K562 (cell line): ENCODE measurements around the gene HEXD. TPM values are rescaled to one million over a fixed set of nuclear protein-coding genes. Genes with fewer than 3 reads are reported as not detected.

Source experiments
- ATAC-seq: fragments of 200-7000 bp; cut with Tn5 transposase; 3 replicates; pipeline ENCODE4 v1.9.1; 2020; ENCODE audit warnings: moderate library complexity
- BruUV-seq: library from RNA; stranded (reverse); fragments of 400-500 nt; replicated peaks from 2 replicates; lab custom pipeline; 2021; lab: Mats Ljungman, UMichigan
- CTCF ChIA-PET: fragments of 300-600 bp; formaldehyde crosslinking; extraction: SDS; loops from one replicate; lab custom pipeline; 2021; ENCODE audit warnings: low intra/inter-chr PET ratio; lab: Yijun Ruan, JAX
- POLR2A ChIA-PET: fragments of 300-600, 350-650 bp; sonication (Branson Sonifier 250); formaldehyde crosslinking; extraction: SDS; loops from one replicate; lab custom pipeline; 2021; ENCODE audit warnings: antibody characterized with exemption, inconsistent platforms; lab: Yijun Ruan, JAX
- DNase-seq, 4 experiments: peaks; one replicate each; pipeline versions ENCODE4 v3.0.0 to v3.0.0-alpha.2; 2011 to 2018; ENCODE audit warnings: low spot score in 3 of 4, mixed read lengths in 3 of 4; ENCODE audit errors: extremely low read depth in 1 of 4
- FAIRE-seq: peaks from 2 replicates; lab custom pipeline; 2011; peaks lifted over from hg19 to GRCh38; lab: Jason Lieb, UNC
- H2AFZ ChIP-seq: 2 replicates; pipeline ENCODE4 v1.6.0; 2011; ENCODE audit warnings: low read depth, low read length, control low read depth, inconsistent platforms
- H3K27ac ChIP-seq: fragments of 200-600 bp; 3 replicates; pipeline ENCODE4 v1.8.0; 2011; ENCODE audit warnings: low read depth, mild to moderate bottlenecking, control low read depth, inconsistent platforms, low read length, moderate library complexity, mixed read lengths; ENCODE audit errors: extremely low read depth
- H3K27me3 ChIP-seq, 2 experiments: fragments of 300-600 bp in 1 of 2; 2 replicates in 1 of 2; 3 replicates in 1 of 2; pipeline versions ENCODE4 v1.6.0 to v1.8.0; 2011; ENCODE audit warnings: inconsistent platforms in 2 of 2, low read length in 2 of 2, mild to moderate bottlenecking in 1 of 2, mixed read lengths in 1 of 2, moderate library complexity in 1 of 2; ENCODE audit not compliant: control insufficient read depth in 2 of 2, insufficient read depth in 2 of 2
- H3K36me3 ChIP-seq: fragments of 300-600 bp; 3 replicates; pipeline ENCODE4 v1.8.0; 2011; ENCODE audit warnings: mild to moderate bottlenecking, low read length, inconsistent platforms; ENCODE audit not compliant: control insufficient read depth, insufficient read depth
- H3K4me1 ChIP-seq, 2 experiments: fragments of 200-600 bp in 1 of 2; replicated peaks in 1 of 2; 2 replicates in 1 of 2; 3 replicates in 1 of 2; pipeline versions ENCODE4 v1.5.1 to v1.8.0; 2011; ENCODE audit warnings: inconsistent platforms in 2 of 2, low read length in 2 of 2, mild to moderate bottlenecking in 1 of 2, mixed read lengths in 1 of 2, moderate library complexity in 1 of 2; ENCODE audit not compliant: control insufficient read depth in 2 of 2, insufficient read depth in 2 of 2
- H3K4me2 ChIP-seq: 2 replicates; pipeline ENCODE4 v1.6.1; 2011; ENCODE audit warnings: low read length, control low read depth, inconsistent platforms, mixed read lengths; ENCODE audit not compliant: insufficient read depth
- H3K4me3 ChIP-seq: fragments of 200-600 bp; sonication (generic), shearing (Covaris generic); 2 replicates; pipeline ENCODE4 v1.5.1; 2016; ENCODE audit warnings: control low read depth, inconsistent platforms
- H3K79me2 ChIP-seq: fragments of 200-600 bp; 3 replicates; pipeline ENCODE4 v1.8.0; 2011; ENCODE audit warnings: low read length, inconsistent platforms; ENCODE audit not compliant: control insufficient read depth, insufficient read depth
- H3K9ac ChIP-seq, 2 experiments: 2 replicates each; pipeline versions ENCODE4 v1.6.0 to v1.6.1; 2011; ENCODE audit warnings: low read depth in 2 of 2, low read length in 2 of 2, control low read depth in 1 of 2, inconsistent platforms in 1 of 2, mild to moderate bottlenecking in 1 of 2, mixed read lengths in 1 of 2; ENCODE audit not compliant: insufficient read depth in 1 of 2
- H3K9me1 ChIP-seq: one replicate; pipeline ENCODE4 v1.6.0; 2011; ENCODE audit warnings: inconsistent platforms, mild to moderate bottlenecking, low read length, moderate library complexity; ENCODE audit not compliant: control insufficient read depth, insufficient read depth
- H3K9me3 ChIP-seq: replicated peaks from 2 replicates; pipeline ENCODE4 v1.5.1; 2011; ENCODE audit warnings: low read depth, low read length, inconsistent platforms; ENCODE audit not compliant: control insufficient read depth, insufficient read depth
- H4K20me1 ChIP-seq: replicated peaks from 2 replicates; pipeline ENCODE4 v1.6.1; 2011; ENCODE audit warnings: low read length, inconsistent platforms, mixed read lengths; ENCODE audit not compliant: control insufficient read depth, insufficient read depth
- CREBBP ChIP-seq: IDR thresholded peaks from one replicate; pipeline ENCODE4 v1.6.1; 2012; ENCODE audit warnings: low read depth, mild to moderate bottlenecking, control low read depth, inconsistent platforms, low read length
- HNRNPK ChIP-seq: fragments of 200-400 bp; formaldehyde crosslinking; IDR thresholded peaks from one replicate; pipeline ENCODE4 v1.6.1; 2018; ENCODE audit warnings: mild to moderate bottlenecking, low read depth, low read length; ENCODE audit not compliant: poor library complexity, severe bottlenecking
- KLF6 ChIP-seq: fragments of 250-450 bp; sonication (Bioruptor Pico); IDR thresholded peaks from 2 replicates; pipeline ENCODE4 v1.4.0; 2020; ENCODE audit warnings: mild to moderate bottlenecking, moderate library complexity, borderline replicate concordance
- NFE2 ChIP-seq: IDR thresholded peaks from 2 replicates; pipeline ENCODE4 v1.6.1; 2014; ENCODE audit warnings: antibody characterized with exemption, low read depth
- RNF2 ChIP-seq: sonication (generic); IDR thresholded peaks from 2 replicates; pipeline ENCODE4 v1.6.1; 2016
- SIN3B ChIP-seq: fragments of 450-650 bp; IDR thresholded peaks from 2 replicates; pipeline ENCODE4 v1.6.1; 2017; ENCODE audit warnings: low read depth, mild to moderate bottlenecking, moderate library complexity
- WHSC1 ChIP-seq: IDR thresholded peaks from one replicate; pipeline ENCODE4 v1.6.1; 2012; ENCODE audit warnings: low read length, control low read depth, inconsistent platforms
- ZBTB17 ChIP-seq: fragments of 450-650 bp; formaldehyde crosslinking; IDR thresholded peaks from 2 replicates; pipeline ENCODE4 v1.4.0; 2020; ENCODE audit warnings: mild to moderate bottlenecking
- ZEB2 ChIP-seq: fragments of 450-650 bp; IDR thresholded peaks from 2 replicates; pipeline ENCODE4 v1.6.1; 2016
- ZKSCAN3 ChIP-seq: fragments of 250-450 bp; sonication (Bioruptor Pico); IDR thresholded peaks from 2 replicates; pipeline ENCODE4 v1.4.0; 2020
- ZNF717 ChIP-seq: fragments of 250-450 bp; sonication (Bioruptor Pico); IDR thresholded peaks from 2 replicates; pipeline ENCODE4 v1.5.0; 2021
- WGBS: fragments of 100-300 bp; shearing (Covaris generic); methylation state at CpG from one replicate; pipeline ENCODE4 v1.1.6; 2016; ENCODE audit warnings: low coverage, mixed read lengths; ENCODE audit not compliant: insufficient coverage; ENCODE audit errors: missing lambda C conversion rate; 5-methylcytosine and 5-hydroxymethylcytosine counted together
- in situ Hi-C: fragments of 300-500 bp; cut with MboI; formaldehyde crosslinking; loops from 4 replicates; pipeline ENCODE4 v1.15.0; 2018; ENCODE audit warnings: inconsistent platforms, mixed read lengths
- intact Hi-C: fragments of 100-400 bp; cut with micrococcal nuclease; formaldehyde crosslinking; loops from 2 replicates; pipeline ENCODE4 v1.14.2; 2022
- polyA plus RNA-seq, 8 experiments: library from polyadenylated mRNA; depleted of rRNA in 4 of 8; stranded (reverse) in 5 of 8; unstranded in 3 of 8; fragments of >200 nt; fragmentation: Nextera tagmentation in 2 of 8; fragmentation: Illumina TruSeq in 1 of 8; extraction: Ambion mirVana in 2 of 8; extraction: Trizol in 1 of 8; gene quantifications; 2 replicates each; pipeline versions ENCODE4 v1.2.1 to v1.2.3, GENCODE V29; 2011 to 2014; ENCODE audit warnings: inconsistent platforms in 1 of 8, missing spikeins in 1 of 8
- total RNA-seq, 7 experiments: library from RNA; depleted of rRNA in 6 of 7; stranded (reverse); fragments of >200 nt in 6 of 7; fragmentation: Illumina TruSeq in 2 of 7; extraction: Trizol in 2 of 7; gene quantifications; 2 replicates each; pipeline versions ENCODE4 v1.2.1 to v1.2.3, GENCODE V29; 2011 to 2021; ENCODE audit warnings: low replicate concordance in 1 of 7
- TF ChIP-seq, protein P1 (sequence below): IDR thresholded peaks from 2 replicates; pipeline ENCODE4 v1.6.1; 2016; ENCODE audit warnings: missing genetic modification characterization, missing compliant biosample characterization
- TF ChIP-seq, protein P2 (sequence below): sonication (generic); formaldehyde crosslinking; IDR thresholded peaks from 2 replicates; pipeline ENCODE4 v1.8.0; 2023; ENCODE audit warnings: mild to moderate bottlenecking, missing genetic modification reagents

The HEXD gene
- total and polyA plus RNA-seq, 9 of the 15 experiments (the other 6 are each of a cell fraction or from before 2014, with no cell fraction given): 1.0 to 25.3 (median 10.0) TPM

DNA sequence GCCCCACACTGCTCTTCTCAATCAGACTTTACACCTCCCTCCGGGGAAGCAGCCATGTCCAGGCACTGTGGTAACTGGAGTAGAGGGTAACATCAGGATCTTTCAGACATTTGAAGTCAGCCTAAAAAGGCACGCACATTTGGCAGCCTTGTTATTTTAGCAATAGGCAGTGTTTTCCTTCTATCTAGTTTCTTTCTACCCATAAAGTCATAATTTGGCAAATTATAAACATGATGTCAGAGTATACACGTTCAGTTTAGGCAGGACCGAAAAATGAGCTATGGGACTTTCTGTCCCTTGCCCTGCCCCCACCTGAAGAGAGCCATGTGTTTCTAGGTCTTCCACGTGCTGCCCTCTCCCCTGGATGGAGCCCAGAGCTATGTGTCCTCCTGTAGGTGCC lies 61.5 kb downstream of the HEXD start:
- POLR2A ChIA-PET: no interaction called here
- no peak for DNase-seq
- Histone ChIP-seq H2AFZ (no peak overlapping the region), H3K9me1 (no peaks in the 10 kb centered on the region), H3K4me3 (no peak overlapping the region), H3K4me1 (peaks cover 4 to 12% of the 10 kb centered on the region in 2 experiments; a peak in 4 of 5 replicates), H3K9me3 (no peaks in the 10 kb centered on the region), H3K4me2 (no peak overlapping the region), H4K20me1 (no peaks in the 10 kb centered on the region; the same call in 1 of the 2 replicates), H3K27ac (no peak overlapping the region), H3K27me3 (no peaks in the 10 kb centered on the region), H3K36me3 (peaks cover 92% of the 10 kb centered on the region), H3K79me2 (peaks cover 11% of the 10 kb centered on the region; the same call in 1 of the 3 replicates), H3K9ac (no peak overlapping the region)
- CTCF ChIA-PET: no interaction called here
- WGBS: 89% methylated on average over 5 of the region's 5 CpGs
- intact Hi-C loops: no loop called here
- ATAC-seq: no peak
- TF ChIP-seq KLF6 (CRISPR knock-in tag) (no peak), WHSC1 (no peak), SIN3B (no peak), ZKSCAN3 (CRISPR knock-in tag) (no peak), ZNF717 (CRISPR knock-in tag) (no peak), NFE2 (no peak), ZBTB17 (CRISPR knock-in tag) (no peak), CREBBP (no peak), HNRNPK (no peak), RNF2 (no peak), ZEB2 (no peak)
- TF ChIP-seq, protein P1, sequence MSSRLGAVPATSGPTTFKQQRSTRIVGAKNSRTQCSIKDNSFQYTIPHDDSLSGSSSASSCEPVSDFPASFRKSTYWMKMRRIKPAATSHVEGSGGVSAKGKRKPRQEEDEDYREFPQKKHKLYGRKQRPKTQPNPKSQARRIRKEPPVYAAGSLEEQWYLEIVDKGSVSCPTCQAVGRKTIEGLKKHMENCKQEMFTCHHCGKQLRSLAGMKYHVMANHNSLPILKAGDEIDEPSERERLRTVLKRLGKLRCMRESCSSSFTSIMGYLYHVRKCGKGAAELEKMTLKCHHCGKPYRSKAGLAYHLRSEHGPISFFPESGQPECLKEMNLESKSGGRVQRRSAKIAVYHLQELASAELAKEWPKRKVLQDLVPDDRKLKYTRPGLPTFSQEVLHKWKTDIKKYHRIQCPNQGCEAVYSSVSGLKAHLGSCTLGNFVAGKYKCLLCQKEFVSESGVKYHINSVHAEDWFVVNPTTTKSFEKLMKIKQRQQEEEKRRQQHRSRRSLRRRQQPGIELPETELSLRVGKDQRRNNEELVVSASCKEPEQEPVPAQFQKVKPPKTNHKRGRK: no peak
- TF ChIP-seq, protein P2, sequence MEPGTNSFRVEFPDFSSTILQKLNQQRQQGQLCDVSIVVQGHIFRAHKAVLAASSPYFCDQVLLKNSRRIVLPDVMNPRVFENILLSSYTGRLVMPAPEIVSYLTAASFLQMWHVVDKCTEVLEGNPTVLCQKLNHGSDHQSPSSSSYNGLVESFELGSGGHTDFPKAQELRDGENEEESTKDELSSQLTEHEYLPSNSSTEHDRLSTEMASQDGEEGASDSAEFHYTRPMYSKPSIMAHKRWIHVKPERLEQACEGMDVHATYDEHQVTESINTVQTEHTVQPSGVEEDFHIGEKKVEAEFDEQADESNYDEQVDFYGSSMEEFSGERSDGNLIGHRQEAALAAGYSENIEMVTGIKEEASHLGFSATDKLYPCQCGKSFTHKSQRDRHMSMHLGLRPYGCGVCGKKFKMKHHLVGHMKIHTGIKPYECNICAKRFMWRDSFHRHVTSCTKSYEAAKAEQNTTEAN (CRISPR knock-in tag): no peak
- no peak for FAIRE-seq
- in situ Hi-C loops: no loop called here
- no TSS peak for BruUV-seq
